ENCODE results near the gene EPC2.

- no peak for TF ChIP-seq CTCF (IDR thresholded peaks at IDR 0.05)
- TF ChIP-seq EZH2 (IDR thresholded peaks at IDR 0.05) = no peak
Observed at GRCh38 chr2:148720501-148721001, 76.0 kb downstream of the EPC2 start.
